ENCODE measurements around the gene UBE2E2.
A peak's percentile ranks its signal among the peaks of the same experiment; 100 is the strongest.

The UBE2E2 gene

GRCh38 chr3:23440416-23441294 lies 237.5 kb downstream of the UBE2E2 start:
- no peak for DNase-seq (ENCODE audit: low spot score)

GRCh38 chr3:23442598-23443383 lies 239.7 kb downstream of the UBE2E2 start:
- no peak for DNase-seq (ENCODE audit: low spot score)

GRCh38 chr3:23444386-23444785 lies 241.3 kb downstream of the UBE2E2 start:
- no peak for DNase-seq (ENCODE audit: low spot score)

GRCh38 chr3:23446301-23446700 lies 243.2 kb downstream of the UBE2E2 start:
- no peak for DNase-seq (ENCODE audit: low spot score)

GRCh38 chr3:23448998-23449537 lies 245.9 kb downstream of the UBE2E2 start:
- DNase-seq (ENCODE audit: low spot score) = no peak

- no peak for DNase-seq (ENCODE audit: low spot score)
These were observed 246.9 kb downstream of the UBE2E2 start for GRCh38 chr3:23450051-23450450.

- no peak for DNase-seq (ENCODE audit: low spot score)
These were observed 247.7 kb downstream of the UBE2E2 start for GRCh38 chr3:23450806-23451205.

- no peak for DNase-seq (ENCODE audit: low spot score)
These were observed 249.3 kb downstream of the UBE2E2 start for GRCh38 chr3:23452408-23452807.

- peak; percentile 16 for DNase-seq (ENCODE audit: low spot score)
These were observed 252.0 kb downstream of the UBE2E2 start for GRCh38 chr3:23455084-23455483.

- DNase-seq (ENCODE audit: low spot score) = peak; percentile 3
These were observed 252.6 kb downstream of the UBE2E2 start for GRCh38 chr3:23455775-23456174.

- no peak for DNase-seq (ENCODE audit: low spot score)
These were observed 254.6 kb downstream of the UBE2E2 start for GRCh38 chr3:23457697-23458096.

- no peak for DNase-seq (ENCODE audit: low spot score)
These were observed 256.3 kb downstream of the UBE2E2 start for GRCh38 chr3:23459465-23459864.

- no peak for DNase-seq (ENCODE audit: low spot score)
These were observed 256.9 kb downstream of the UBE2E2 start for GRCh38 chr3:23459889-23460546.

GRCh38 chr3:23461069-23461468 lies 257.9 kb downstream of the UBE2E2 start:
- DNase-seq (ENCODE audit: low spot score) = no peak

GRCh38 chr3:23463791-23464190 lies 260.7 kb downstream of the UBE2E2 start:
- no peak for DNase-seq (ENCODE audit: low spot score)

- DNase-seq (ENCODE audit: low spot score) = no peak
These were observed 262.4 kb downstream of the UBE2E2 start for GRCh38 chr3:23465569-23465968.

- DNase-seq (ENCODE audit: low spot score) = no peak
These were observed 265.1 kb downstream of the UBE2E2 start for GRCh38 chr3:23468203-23468602.

- DNase-seq (ENCODE audit: low spot score) = no peak
These were observed 271.6 kb downstream of the UBE2E2 start for GRCh38 chr3:23474580-23475357.

- DNase-seq (ENCODE audit: low spot score) = no peak
These were observed 272.3 kb downstream of the UBE2E2 start for GRCh38 chr3:23475446-23475845.

- DNase-seq (ENCODE audit: low spot score) = no peak
These were observed 275.9 kb downstream of the UBE2E2 start for GRCh38 chr3:23479026-23479425.

GRCh38 chr3:23479615-23480328 lies 276.6 kb downstream of the UBE2E2 start:
- DNase-seq (ENCODE audit: low spot score) = no peak
